Adrenal gland (tissue), 12 donors: Measurements from ENCODE around the gene POLR1A. TPM values are rescaled to one million over a fixed set of nuclear protein-coding genes. Genes with fewer than 3 reads are reported as not detected.

Source experiments
- DNase-seq, 7 donors: peaks; one replicate each; pipeline ENCODE4 v3.0.0-alpha.2; 2019 to 2020
- H3K27ac ChIP-seq, 5 donors: fragments of 200-600 bp; sonication (generic) in 4 of 5; 1 replicate in 3 of 5; 2 replicates in 2 of 5; pipeline versions ENCODE4 v1.5.1 to v1.8.0; 2016 to 2020; ENCODE audit warnings: mild to moderate bottlenecking in 1 of 5
- H3K27me3 ChIP-seq: fragments of 200-600 bp; 2 replicates; pipeline ENCODE4 v1.8.0; 2021
- H3K36me3 ChIP-seq, 2 donors: fragments of 200-600 bp; replicated peaks in 1 of 2; 1 replicate in 1 of 2; 2 replicates in 1 of 2; pipeline versions ENCODE4 v1.5.1 to v1.8.0; 2018 to 2022
- H3K4me1 ChIP-seq, 2 donors: fragments of 200-600 bp; replicated peaks in 1 of 2; 1 replicate in 1 of 2; 2 replicates in 1 of 2; pipeline versions ENCODE4 v1.5.1 to v1.8.0; 2018 to 2021
- H3K4me3 ChIP-seq, 4 donors: fragments of 200-600 bp; sonication (generic) in 3 of 4; one replicate each; pipeline ENCODE4 v1.5.1; 2016 to 2018
- H3K9me3 ChIP-seq, 3 donors: fragments of 200-600 bp; sonication (generic) in 1 of 3; replicated peaks in 1 of 3; 1 replicate in 2 of 3; 2 replicates in 1 of 3; pipeline versions ENCODE4 v1.5.1 to v1.8.0; 2016 to 2021
- POLR2A ChIP-seq, 2 donors: fragments of 450-650 bp; IDR thresholded peaks; one replicate each; pipeline ENCODE4 v1.6.1; 2017; ENCODE audit warnings: antibody characterized with exemption in 2 of 2, mild to moderate bottlenecking in 2 of 2, moderate library complexity in 1 of 2
- WGBS, 4 donors: extraction: QIAGEN DNeasy Blood & Tissue Kit in 2 of 4; methylation state at CpG; one replicate each; pipeline versions ENCODE4 v1.1.5 to v1.1.7; 2013 to 2017; 5-methylcytosine and 5-hydroxymethylcytosine counted together
- intact Hi-C, 2 donors: fragments of 100-400 bp; cut with DNase I; formaldehyde crosslinking; loops; one replicate each; pipeline versions ENCODE4 v1.14.1 to v1.15.0; 2022 to 2023
- polyA plus RNA-seq, 3 donors: library from polyadenylated mRNA; stranded (reverse); fragments of 200-250 nt in 2 of 3; fragments of 350-450 nt in 1 of 3; fragmentation: Illumina TruSeq in 1 of 3; extraction: RNeasy Lipid Tissue Mini Kit (QIAGEN cat#74804) in 1 of 3; gene quantifications; one replicate each; pipeline ENCODE4 v1.2.3, GENCODE V29; 2013 to 2014
- total RNA-seq, 9 donors: library from RNA; depleted of rRNA in 4 of 9; stranded (reverse); fragments of >200 nt in 4 of 9; fragments of 120-200 nt in 1 of 9; fragmentation: NEBNext Ultra II Directional in 1 of 9; extraction: Animal tissue kit (Norgen Biotek cat#: 25700) in 1 of 9; gene quantifications; one replicate each; pipeline versions ENCODE4 v1.1.0 to v1.2.4, GENCODE V29; 2013 to 2023
- TF ChIP-seq, protein P1 (sequence below), 6 experiments: fragments of 450-650 bp in 4 of 6; fragments of 200-600 bp in 2 of 6; sonication (generic) in 1 of 6; IDR thresholded peaks; 1 replicate in 5 of 6; 2 replicates in 1 of 6; pipeline versions ENCODE4 v1.5.1 to v1.8.0; 2016 to 2021; ENCODE audit warnings: antibody characterized with exemption in 6 of 6, mild to moderate bottlenecking in 2 of 6, moderate library complexity in 1 of 6
- donor health status: healthy with polysubstance abuse.
- donor health status: Bipolar disorder and iron deficiency.
- donor health status: DM: yes; HTN: yes; CAD: no.
- donor health status: DM: no; HTN: no; CAD: no.
- donor health status: DM: no; HTN: no; CAD: no.
- donor health status: DM: yes; HTN: yes; CAD: no.

The POLR1A gene
- total and polyA plus RNA-seq, 12 donors = 4.6 to 50.1 (median 26.2) TPM

- H3K4me1 ChIP-seq = peaks cover 0 to 6% of the 10 kb centered on the region in 2 donors
- no peak for DNase-seq
- TF ChIP-seq, protein P1, sequence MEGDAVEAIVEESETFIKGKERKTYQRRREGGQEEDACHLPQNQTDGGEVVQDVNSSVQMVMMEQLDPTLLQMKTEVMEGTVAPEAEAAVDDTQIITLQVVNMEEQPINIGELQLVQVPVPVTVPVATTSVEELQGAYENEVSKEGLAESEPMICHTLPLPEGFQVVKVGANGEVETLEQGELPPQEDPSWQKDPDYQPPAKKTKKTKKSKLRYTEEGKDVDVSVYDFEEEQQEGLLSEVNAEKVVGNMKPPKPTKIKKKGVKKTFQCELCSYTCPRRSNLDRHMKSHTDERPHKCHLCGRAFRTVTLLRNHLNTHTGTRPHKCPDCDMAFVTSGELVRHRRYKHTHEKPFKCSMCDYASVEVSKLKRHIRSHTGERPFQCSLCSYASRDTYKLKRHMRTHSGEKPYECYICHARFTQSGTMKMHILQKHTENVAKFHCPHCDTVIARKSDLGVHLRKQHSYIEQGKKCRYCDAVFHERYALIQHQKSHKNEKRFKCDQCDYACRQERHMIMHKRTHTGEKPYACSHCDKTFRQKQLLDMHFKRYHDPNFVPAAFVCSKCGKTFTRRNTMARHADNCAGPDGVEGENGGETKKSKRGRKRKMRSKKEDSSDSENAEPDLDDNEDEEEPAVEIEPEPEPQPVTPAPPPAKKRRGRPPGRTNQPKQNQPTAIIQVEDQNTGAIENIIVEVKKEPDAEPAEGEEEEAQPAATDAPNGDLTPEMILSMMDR (IDR thresholded peaks at IDR 0.05) = no peak
- TF ChIP-seq POLR2A (IDR thresholded peaks at IDR 0.05) = no peak
- no peaks in the 10 kb centered on the region for H3K27me3 ChIP-seq
- H3K36me3 ChIP-seq = no peaks in the 10 kb centered on the region
- intact Hi-C loops = no loop called here
- H3K4me3 ChIP-seq = no peak overlapping the region
- no peaks in the 10 kb centered on the region for H3K9me3 ChIP-seq
- no peak overlapping the region for H3K27ac ChIP-seq
- 96 to 100% (median 99%) methylated on average over 2 of the region's 2 CpGs for WGBS, 4 donors
Observed at GRCh38 chr2:86015006-86015405, 90.7 kb downstream of the POLR1A start.

GRCh38 chr2:86014493-86014892 is 91.2 kb downstream of the POLR1A start:
- Histone ChIP-seq H3K4me3 (no peak overlapping the region), H3K9me3 (no peaks in the 10 kb centered on the region), H3K4me1 (peaks cover 0 to 6% of the 10 kb centered on the region in 2 donors), H3K27ac (no peak overlapping the region), H3K36me3 (no peaks in the 10 kb centered on the region), H3K27me3 (no peaks in the 10 kb centered on the region)
- WGBS, 4 donors = 79 to 96% (median 90%) methylated on average over 2 of the region's 2 CpGs
- TF ChIP-seq, protein P1 (IDR thresholded peaks at IDR 0.05) = no peak
- TF ChIP-seq POLR2A (IDR thresholded peaks at IDR 0.05) = no peak
- no peak for DNase-seq
- intact Hi-C loops = no loop called here

DNA sequence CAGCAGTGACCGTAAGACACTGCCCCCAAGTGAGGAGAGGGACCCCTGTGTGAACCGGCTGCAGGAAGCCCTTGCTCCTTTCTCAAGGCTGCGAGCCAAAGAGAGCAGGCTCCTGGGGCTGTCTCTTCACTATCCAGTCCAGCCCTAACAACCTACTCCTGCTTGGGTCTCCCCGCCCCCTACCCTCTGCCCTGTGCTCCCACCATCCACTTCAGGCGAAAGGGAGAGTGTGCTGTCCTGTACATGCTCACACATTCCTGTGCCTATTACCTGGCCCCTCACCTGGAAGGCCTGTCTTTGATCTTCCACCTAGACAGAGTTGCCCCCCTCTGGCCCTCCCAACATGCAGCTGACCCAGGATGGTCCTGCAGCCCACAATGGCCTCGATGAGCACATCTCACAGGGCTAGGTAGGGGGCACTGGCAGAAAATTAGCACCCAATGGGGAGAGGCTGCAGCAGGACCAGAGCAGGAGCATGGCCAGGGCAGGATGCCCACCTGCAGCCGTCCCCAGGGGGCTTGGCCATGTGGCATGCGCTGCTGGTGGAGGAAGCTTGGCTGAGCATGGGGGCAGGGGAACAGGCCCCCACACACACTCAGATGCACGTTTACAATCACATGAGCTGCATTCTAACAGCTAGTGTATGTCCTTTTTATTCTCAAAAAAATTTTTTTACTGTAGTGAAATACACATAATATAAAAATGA is 93.5 kb downstream of the POLR1A start:
- Histone ChIP-seq H3K9me3 (no peaks in the 10 kb centered on the region), H3K36me3 (no peaks in the 10 kb centered on the region), H3K4me3 (no peak overlapping the region), H3K27me3 (no peaks in the 10 kb centered on the region), H3K4me1 (no peaks in the 10 kb centered on the region), H3K27ac (no peak overlapping the region)
- TF ChIP-seq, protein P1 (IDR thresholded peaks at IDR 0.05) = no peak
- no peak for TF ChIP-seq POLR2A (IDR thresholded peaks at IDR 0.05)
- 77 to 91% (median 83%) methylated on average over 6 to 9 of the region's 9 CpGs for WGBS, 4 donors
- DNase-seq = no peak
- intact Hi-C loops = no loop called here

- TF ChIP-seq, protein P1 (IDR thresholded peaks at IDR 0.05) = no peak
- TF ChIP-seq POLR2A (IDR thresholded peaks at IDR 0.05) = no peak
- WGBS, 4 donors = 75 to 96% (median 80%) methylated on average over 5 to 9 of the region's 9 CpGs
- H3K4me1 ChIP-seq = no peaks in the 10 kb centered on the region
- no peaks in the 10 kb centered on the region for H3K9me3 ChIP-seq
- DNase-seq = no peak
- intact Hi-C loops = no loop called here
- H3K4me3 ChIP-seq = no peak overlapping the region
- H3K27ac ChIP-seq = no peak overlapping the region
- no peaks in the 10 kb centered on the region for H3K36me3 ChIP-seq
- no peaks in the 10 kb centered on the region for H3K27me3 ChIP-seq
Observed at GRCh38 chr2:86011449-86011941, 94.2 kb downstream of the POLR1A start.
